ENCODE data around the gene CHMP4A.

Gene CHMP4A

GRCh38 chr14:24160499-24160849 is 52.8 kb downstream of the CHMP4A start:
- in situ Hi-C loops (cut with HindIII; ENCODE audit: low sequenced_read_pairs): no loop called here

GRCh38 chr14:24159777-24160498 is 53.4 kb downstream of the CHMP4A start:
- in situ Hi-C loops (cut with HindIII; ENCODE audit: low sequenced_read_pairs): no loop called here

Measured in endothelial cell of hepatic sinusoid (primary cell).